NT2/D1 (cell line): ENCODE measurements around the gene PROB1.

Source experiments
- SUZ12 ChIP-seq: IDR thresholded peaks from 2 replicates; pipeline ENCODE4 v1.6.1; 2011; ENCODE audit not compliant: insufficient read length, insufficient read depth; ENCODE audit errors: extremely low read depth
- YY1 ChIP-seq: IDR thresholded peaks from 2 replicates; pipeline ENCODE4 v1.6.1; 2011; ENCODE audit not compliant: insufficient read length, insufficient read depth

DNA sequence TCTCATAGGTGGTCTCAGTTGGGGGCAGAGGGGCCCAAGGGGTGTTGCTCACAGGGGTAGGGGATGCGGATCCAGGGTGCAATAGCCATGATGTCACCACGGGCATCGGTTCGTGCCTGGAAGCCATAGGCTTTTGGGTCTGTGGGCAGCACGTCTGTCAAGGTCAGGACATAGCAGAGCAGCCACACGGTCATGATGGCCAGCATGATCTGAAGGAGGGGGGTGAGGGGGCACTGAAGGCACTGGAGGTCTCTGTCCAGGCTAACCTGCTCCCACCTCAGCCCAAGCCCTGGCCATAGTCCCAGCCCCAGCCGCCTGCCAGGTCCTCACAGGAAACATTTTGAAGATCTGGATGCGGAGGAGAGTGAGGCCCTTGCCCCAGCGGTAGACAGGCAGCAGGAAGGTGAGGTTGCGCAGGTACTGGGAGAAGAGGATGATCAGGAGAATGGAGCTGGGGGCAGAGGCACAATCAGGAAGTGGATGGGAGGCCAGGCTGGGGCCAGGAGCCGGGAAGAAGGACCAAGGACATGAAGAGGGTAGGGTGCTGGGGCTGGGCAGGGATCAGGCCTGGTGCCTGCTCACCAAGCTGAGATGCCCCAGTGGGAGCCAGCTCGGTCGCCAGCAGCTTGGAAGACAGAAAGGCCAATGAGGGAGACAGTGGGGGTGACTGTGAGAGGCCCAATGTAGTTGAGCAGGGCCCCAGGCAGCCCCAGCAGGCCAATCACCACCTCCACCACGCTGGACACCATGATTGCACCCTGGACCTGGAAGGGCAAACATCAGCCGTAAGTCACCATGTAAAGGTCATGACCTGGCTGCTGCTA lies 15.1 kb downstream of the PROB1 start:
- no peak for TF ChIP-seq SUZ12
- TF ChIP-seq YY1, result no peak
